Measurements from ENCODE around the gene B3GNT2. TPM values are rescaled to one million over a fixed set of nuclear protein-coding genes. Genes with fewer than 3 reads are reported as not detected.

The B3GNT2 gene
- total and polyA plus RNA-seq, 12 donors: 10.4 to 33.5 (median 17.0) TPM

Small RNA genes lying within 50 kb of the gene (microRNA-seq; reads per million reads assigned to microRNA genes)
- 0 reads per million in 2 donors for gene MIR5192

Data from heart right ventricle (tissue), 12 donors.